HG03135 (cell line): ENCODE results near the gene HOXD12.

Experiments used
- ATAC-seq: cut with Tn5 transposase; IDR thresholded peaks from one replicate; pipeline ENCODE4 v1.9.1; 2021; ENCODE audit warnings: mild to moderate bottlenecking, moderate library complexity; ENCODE audit not compliant: unreplicated experiment

Gene HOXD12

GRCh38 chr2:176130957-176131847 lies 31.6 kb downstream of the HOXD12 start:
- ATAC-seq: no peak

GRCh38 chr2:176131848-176132158 lies 32.2 kb downstream of the HOXD12 start:
- no peak for ATAC-seq

GRCh38 chr2:176132205-176133171 lies 32.9 kb downstream of the HOXD12 start:
- ATAC-seq: no peak

- no peak for ATAC-seq
These were observed 33.8 kb downstream of the HOXD12 start for GRCh38 chr2:176133389-176133788.

- ATAC-seq: no peak
These were observed 34.4 kb downstream of the HOXD12 start for GRCh38 chr2:176134035-176134434.

GRCh38 chr2:176135035-176135440 lies 35.4 kb downstream of the HOXD12 start:
- ATAC-seq: no peak

- no peak for ATAC-seq
These were observed 37.0 kb downstream of the HOXD12 start for GRCh38 chr2:176136374-176137251.

GRCh38 chr2:176137252-176137580 lies 37.6 kb downstream of the HOXD12 start:
- ATAC-seq: no peak

GRCh38 chr2:176137906-176138305 lies 38.3 kb downstream of the HOXD12 start:
- ATAC-seq: no peak

GRCh38 chr2:176138526-176138922 lies 38.9 kb downstream of the HOXD12 start:
- ATAC-seq: no peak

GRCh38 chr2:176138923-176139660 lies 39.5 kb downstream of the HOXD12 start:
- ATAC-seq: no peak

- no peak for ATAC-seq
These were observed 40.3 kb downstream of the HOXD12 start for GRCh38 chr2:176139661-176140512.

GRCh38 chr2:176140513-176141317 lies 41.1 kb downstream of the HOXD12 start:
- ATAC-seq: peak; percentile 92

GRCh38 chr2:176142281-176142680 lies 42.7 kb downstream of the HOXD12 start:
- no peak for ATAC-seq

GRCh38 chr2:176145085-176145969 lies 45.7 kb downstream of the HOXD12 start:
- no peak for ATAC-seq

- ATAC-seq: no peak
These were observed 46.5 kb downstream of the HOXD12 start for GRCh38 chr2:176146101-176146500.

GRCh38 chr2:176146645-176147044 lies 47.0 kb downstream of the HOXD12 start:
- no peak for ATAC-seq
